ENCODE measurements around the gene HEBP2.
"Not testable (repeated sequence)": the region's sequence is repeated elsewhere in the genome, so short reads cannot be mapped to it uniquely, and the experiment has no call there.

Gene HEBP2

GRCh38 chr6:138424004-138424904 is 20.2 kb downstream of the HEBP2 start:
- DNase-seq: no peak

- not testable (repeated sequence) for DNase-seq
These were observed 21.2 kb downstream of the HEBP2 start for GRCh38 chr6:138425256-138425655.

GRCh38 chr6:138426500-138427123 is 22.6 kb downstream of the HEBP2 start:
- no peak for DNase-seq

GRCh38 chr6:138427701-138428100 is 23.7 kb downstream of the HEBP2 start:
- no peak for DNase-seq

- DNase-seq: peak; percentile 63
These were observed 25.0 kb downstream of the HEBP2 start for GRCh38 chr6:138428944-138429598.

- DNase-seq: no peak
These were observed 25.7 kb downstream of the HEBP2 start for GRCh38 chr6:138429761-138430160.

- no peak for DNase-seq
These were observed 26.5 kb downstream of the HEBP2 start for GRCh38 chr6:138430361-138431145.

GRCh38 chr6:138431256-138432062 is 27.4 kb downstream of the HEBP2 start:
- DNase-seq: no peak

GRCh38 chr6:138432063-138432356 is 28.0 kb downstream of the HEBP2 start:
- no peak for DNase-seq

GRCh38 chr6:138434096-138434495 is 30.1 kb downstream of the HEBP2 start:
- no peak for DNase-seq

- DNase-seq: no peak
These were observed 30.9 kb downstream of the HEBP2 start for GRCh38 chr6:138434925-138435324.

GRCh38 chr6:138439546-138439945 is 35.5 kb downstream of the HEBP2 start:
- no peak for DNase-seq

- DNase-seq: no peak
These were observed 36.3 kb downstream of the HEBP2 start for GRCh38 chr6:138440296-138440695.

- DNase-seq: no peak
These were observed 36.8 kb downstream of the HEBP2 start for GRCh38 chr6:138440758-138441357.

- no peak for DNase-seq
These were observed 37.9 kb downstream of the HEBP2 start for GRCh38 chr6:138441965-138442364.

GRCh38 chr6:138442663-138443062 is 38.6 kb downstream of the HEBP2 start:
- DNase-seq: no peak

GRCh38 chr6:138443979-138444378 is 40.0 kb downstream of the HEBP2 start:
- DNase-seq: no peak

GRCh38 chr6:138446821-138447220 is 42.8 kb downstream of the HEBP2 start:
- no peak for DNase-seq

GRCh38 chr6:138450445-138450844 is 46.4 kb downstream of the HEBP2 start:
- DNase-seq: no peak

GRCh38 chr6:138451043-138451442 is 47.0 kb downstream of the HEBP2 start:
- DNase-seq: no peak

GRCh38 chr6:138454981-138455706 is 51.1 kb downstream of the HEBP2 start:
- peak; percentile 67 for DNase-seq
